HepG2 (cell line): ENCODE data around the gene LDAH. TPM values are rescaled to one million over a fixed set of nuclear protein-coding genes. Genes with fewer than 3 reads are reported as not detected.

ENCODE experiments used
- AHDC1 ChIP-seq: sonication (generic); formaldehyde crosslinking; IDR thresholded peaks from 2 replicates; pipeline ENCODE4 v1.5.1; 2020; ENCODE audit warnings: mild to moderate bottlenecking, missing genetic modification reagents, borderline replicate concordance
- BCL3 ChIP-seq: sonication (generic); formaldehyde crosslinking; IDR thresholded peaks from 2 replicates; pipeline ENCODE4 v1.5.1; 2020; ENCODE audit warnings: mild to moderate bottlenecking, missing genetic modification reagents, moderate library complexity
- ETV5 ChIP-seq: IDR thresholded peaks from 2 replicates; pipeline ENCODE4 v1.6.1; 2018; ENCODE audit warnings: missing biosample characterization, missing genetic modification reagents, inconsistent platforms, borderline replicate concordance
- GABPB1 ChIP-seq: IDR thresholded peaks from 2 replicates; pipeline ENCODE4 v1.6.1; 2016; ENCODE audit warnings: mild to moderate bottlenecking, missing genetic modification reagents, moderate library complexity, missing compliant biosample characterization
- HIC2 ChIP-seq: sonication (generic); formaldehyde crosslinking; IDR thresholded peaks from 2 replicates; pipeline ENCODE4 v1.9.0; 2022; ENCODE audit warnings: low read depth, missing genetic modification reagents
- HOXA3 ChIP-seq: sonication (generic); formaldehyde crosslinking; IDR thresholded peaks from 2 replicates; pipeline ENCODE4 v1.5.0; 2020; ENCODE audit warnings: missing genetic modification reagents
- HOXD1 ChIP-seq: sonication (generic); formaldehyde crosslinking; IDR thresholded peaks from 2 replicates; pipeline ENCODE4 v1.5.0; 2020; ENCODE audit warnings: missing genetic modification reagents
- ISX ChIP-seq: sonication (generic); formaldehyde crosslinking; conservative IDR thresholded peaks from 2 replicates; pipeline ENCODE4 v1.5.0; 2020; ENCODE audit warnings: missing genetic modification reagents
- ONECUT2 ChIP-seq: sonication (generic); formaldehyde crosslinking; IDR thresholded peaks from 2 replicates; pipeline ENCODE4 v1.4.0; 2020; ENCODE audit warnings: missing genetic modification reagents
- ZFX ChIP-seq: sonication (generic); formaldehyde crosslinking; IDR thresholded peaks from 2 replicates; pipeline ENCODE4 v1.4.0; 2020; ENCODE audit warnings: mild to moderate bottlenecking, low read depth, missing genetic modification reagents, moderate library complexity
- ZHX1 ChIP-seq: sonication (generic); formaldehyde crosslinking; IDR thresholded peaks from 2 replicates; pipeline ENCODE4 v1.8.1; 2022; ENCODE audit warnings: low read depth, mild to moderate bottlenecking, missing genetic modification reagents
- ZNF383 ChIP-seq: sonication (generic); formaldehyde crosslinking; IDR thresholded peaks from 2 replicates; pipeline ENCODE4 v1.4.0; 2020; ENCODE audit warnings: missing genetic modification reagents, mild to moderate bottlenecking, borderline replicate concordance
- ZNF674 ChIP-seq: sonication (generic); formaldehyde crosslinking; IDR thresholded peaks from 2 replicates; pipeline ENCODE4 v1.5.0; 2020; ENCODE audit warnings: low read depth, mild to moderate bottlenecking, missing genetic modification reagents
- ZSCAN12 ChIP-seq: sonication (generic); formaldehyde crosslinking; IDR thresholded peaks from 2 replicates; pipeline ENCODE4 v1.9.0; 2021; ENCODE audit warnings: mild to moderate bottlenecking, missing genetic modification reagents
- polyA plus RNA-seq, 8 experiments: library from polyadenylated mRNA; depleted of rRNA in 3 of 8; stranded (reverse) in 7 of 8; unstranded in 1 of 8; fragments of >200 nt; fragmentation: Illumina TruSeq in 4 of 8; extraction: Trizol in 4 of 8; gene quantifications; 2 replicates each; pipeline versions ENCODE4 v1.2.1 to v1.2.3, GENCODE V29; 2011 to 2016; ENCODE audit warnings: low read depth in 4 of 8, missing spikeins in 1 of 8, mixed read lengths in 1 of 8; ENCODE audit not compliant: insufficient read depth in 1 of 8
- total RNA-seq, 5 experiments: library from RNA; depleted of rRNA; stranded (reverse); fragments of >200 nt; fragmentation: Illumina TruSeq; extraction: Trizol; gene quantifications; 2 replicates each; pipeline ENCODE4 v1.2.3, GENCODE V29; 2016; ENCODE audit warnings: low read depth in 1 of 5

The LDAH gene
- total and polyA plus RNA-seq, 2 of the 13 experiments (the other 11 are each of a cell fraction or from before 2014, with no cell fraction given): 28.8 to 46.2 TPM

- TF ChIP-seq ZFX (CRISPR knock-in tag): peak; percentile 97
- no peak for TF ChIP-seq ZNF383 (CRISPR knock-in tag)
- peak; percentile 99 for TF ChIP-seq ETV5 (CRISPR knock-in tag)
- peak; percentile 94; the same call in 1 of the 2 replicates for TF ChIP-seq ISX (CRISPR knock-in tag)
- TF ChIP-seq HIC2: 0 out of 2 replicates have a peak, but pooled peaks have one; percentile 1
- no peak for TF ChIP-seq AHDC1
- TF ChIP-seq GABPB1 (CRISPR knock-in tag): peak; percentile 100
- TF ChIP-seq HOXA3: peak; percentile 99
- peak; percentile 89 for TF ChIP-seq BCL3 (CRISPR knock-in tag)
- TF ChIP-seq HOXD1 (CRISPR knock-in tag): no peak
- peak; percentile 93 for TF ChIP-seq ZHX1 (CRISPR knock-in tag)
- TF ChIP-seq ZSCAN12 (CRISPR knock-in tag): 0 out of 2 replicates have a peak, but pooled peaks have one; percentile 54
- no peak for TF ChIP-seq ONECUT2 (CRISPR knock-in tag)
- 0 out of 2 replicates have a peak, but pooled peaks have one; percentile 28 for TF ChIP-seq ZNF674
These were observed at the start of gene LDAH (continued) for GRCh38 chr2:20822535-20823490.
